ENCODE data around the gene SULT6B1.

Gene SULT6B1

DNA sequence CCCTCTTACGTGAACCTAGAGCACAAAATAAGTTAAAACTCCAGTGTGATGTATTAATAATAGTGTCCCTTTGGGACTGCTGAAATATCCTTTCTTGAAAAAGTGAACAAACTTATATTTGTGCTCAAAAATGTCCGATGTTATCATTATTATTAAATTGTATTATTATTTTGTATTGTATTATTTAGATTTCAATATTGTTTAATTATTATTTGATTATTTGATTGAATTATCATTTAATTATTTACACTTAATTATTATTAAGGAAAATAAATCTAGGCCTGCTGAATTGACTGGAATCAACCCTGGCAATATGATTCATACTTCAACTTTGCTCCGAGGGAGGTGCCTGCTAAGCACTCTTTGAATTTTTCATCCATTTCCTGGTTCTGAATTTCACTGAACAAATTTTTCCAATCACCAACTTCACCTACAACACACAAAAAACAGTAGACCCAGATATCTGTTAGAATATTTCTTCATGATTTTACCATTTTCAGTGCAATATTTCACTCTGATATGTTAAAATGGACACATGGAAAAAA lies 20.8 kb downstream of the SULT6B1 start:
- TF ChIP-seq, protein P1, sequence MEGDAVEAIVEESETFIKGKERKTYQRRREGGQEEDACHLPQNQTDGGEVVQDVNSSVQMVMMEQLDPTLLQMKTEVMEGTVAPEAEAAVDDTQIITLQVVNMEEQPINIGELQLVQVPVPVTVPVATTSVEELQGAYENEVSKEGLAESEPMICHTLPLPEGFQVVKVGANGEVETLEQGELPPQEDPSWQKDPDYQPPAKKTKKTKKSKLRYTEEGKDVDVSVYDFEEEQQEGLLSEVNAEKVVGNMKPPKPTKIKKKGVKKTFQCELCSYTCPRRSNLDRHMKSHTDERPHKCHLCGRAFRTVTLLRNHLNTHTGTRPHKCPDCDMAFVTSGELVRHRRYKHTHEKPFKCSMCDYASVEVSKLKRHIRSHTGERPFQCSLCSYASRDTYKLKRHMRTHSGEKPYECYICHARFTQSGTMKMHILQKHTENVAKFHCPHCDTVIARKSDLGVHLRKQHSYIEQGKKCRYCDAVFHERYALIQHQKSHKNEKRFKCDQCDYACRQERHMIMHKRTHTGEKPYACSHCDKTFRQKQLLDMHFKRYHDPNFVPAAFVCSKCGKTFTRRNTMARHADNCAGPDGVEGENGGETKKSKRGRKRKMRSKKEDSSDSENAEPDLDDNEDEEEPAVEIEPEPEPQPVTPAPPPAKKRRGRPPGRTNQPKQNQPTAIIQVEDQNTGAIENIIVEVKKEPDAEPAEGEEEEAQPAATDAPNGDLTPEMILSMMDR (IDR thresholded peaks at IDR 0.05; ENCODE audit: low read depth, low read length), result no peak
- DNase-seq (ENCODE audit: low read depth, low spot score), result no peak
- in situ Hi-C loops (cut with HindIII; ENCODE audit: low sequenced_read_pairs), result no loop called here
- no peak overlapping the region for H3K4me3 ChIP-seq (ENCODE audit: low read depth, low read length)

GRCh38 chr2:37164757-37165156 lies 23.7 kb downstream of the SULT6B1 start:
- H3K4me3 ChIP-seq (ENCODE audit: low read depth, low read length), result no peak overlapping the region
- in situ Hi-C loops (cut with HindIII; ENCODE audit: low sequenced_read_pairs), result no loop called here
- TF ChIP-seq, protein P1 (IDR thresholded peaks at IDR 0.05; ENCODE audit: low read depth, low read length), result no peak
- no peak for DNase-seq (ENCODE audit: low read depth, low spot score)

DNA sequence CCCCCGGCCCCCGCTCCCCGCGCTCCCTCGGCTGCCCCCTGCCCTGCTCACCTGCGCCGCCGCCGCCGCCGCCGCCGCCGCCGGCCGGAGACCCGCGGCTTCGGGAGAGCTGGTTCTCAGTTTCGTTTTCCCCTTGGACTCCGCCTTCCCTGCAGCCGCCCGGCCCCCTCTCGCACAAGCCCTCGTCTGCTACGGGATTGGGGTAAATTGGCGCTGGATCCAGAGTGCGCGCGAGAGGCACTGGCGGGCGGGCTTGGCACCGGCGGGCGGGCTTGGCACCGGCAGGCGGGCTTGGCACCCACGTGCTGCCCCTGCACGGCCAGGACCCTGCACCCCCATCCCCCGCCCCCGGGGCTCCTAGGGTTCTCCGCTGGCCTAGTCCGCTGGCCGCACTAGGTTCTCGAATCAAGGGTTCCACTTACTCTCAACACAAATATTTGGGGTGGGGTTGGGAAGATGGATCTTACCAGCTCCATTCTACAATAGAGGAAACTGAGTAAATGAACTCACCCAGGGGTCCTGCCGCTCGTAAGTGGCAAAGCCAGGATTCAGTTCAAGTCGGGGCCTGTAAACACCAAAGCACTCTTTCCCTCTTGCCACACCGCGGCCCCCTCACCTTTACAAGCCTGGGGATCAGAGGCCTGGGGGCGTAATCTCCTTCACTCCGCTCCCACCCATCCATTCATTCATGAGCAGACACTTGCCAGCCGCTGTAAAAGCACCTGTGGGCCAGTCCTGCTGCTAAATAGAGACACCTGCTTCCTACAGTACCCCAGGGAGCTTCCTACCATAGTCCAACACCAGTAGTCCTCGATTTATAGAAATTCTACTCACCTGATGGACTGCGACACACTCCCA lies 31.4 kb downstream of the SULT6B1 start, which contains the start of gene EIF2AK2:
Gene EIF2AK2, minus strand, starts transcription at position 124 of the 858 bp plus-strand sequence. CDS start 9,174 bp downstream, outside the sequence.
- peak; percentile 84 for DNase-seq (ENCODE audit: low read depth, low spot score)
- in situ Hi-C loops (cut with HindIII; ENCODE audit: low sequenced_read_pairs), result no loop called here
- peak within 1 kb of the TSS; percentile 77 for H3K4me3 ChIP-seq (ENCODE audit: low read depth, low read length)
- TF ChIP-seq, protein P1 (IDR thresholded peaks at IDR 0.05; ENCODE audit: low read depth, low read length), result no peak

DNA sequence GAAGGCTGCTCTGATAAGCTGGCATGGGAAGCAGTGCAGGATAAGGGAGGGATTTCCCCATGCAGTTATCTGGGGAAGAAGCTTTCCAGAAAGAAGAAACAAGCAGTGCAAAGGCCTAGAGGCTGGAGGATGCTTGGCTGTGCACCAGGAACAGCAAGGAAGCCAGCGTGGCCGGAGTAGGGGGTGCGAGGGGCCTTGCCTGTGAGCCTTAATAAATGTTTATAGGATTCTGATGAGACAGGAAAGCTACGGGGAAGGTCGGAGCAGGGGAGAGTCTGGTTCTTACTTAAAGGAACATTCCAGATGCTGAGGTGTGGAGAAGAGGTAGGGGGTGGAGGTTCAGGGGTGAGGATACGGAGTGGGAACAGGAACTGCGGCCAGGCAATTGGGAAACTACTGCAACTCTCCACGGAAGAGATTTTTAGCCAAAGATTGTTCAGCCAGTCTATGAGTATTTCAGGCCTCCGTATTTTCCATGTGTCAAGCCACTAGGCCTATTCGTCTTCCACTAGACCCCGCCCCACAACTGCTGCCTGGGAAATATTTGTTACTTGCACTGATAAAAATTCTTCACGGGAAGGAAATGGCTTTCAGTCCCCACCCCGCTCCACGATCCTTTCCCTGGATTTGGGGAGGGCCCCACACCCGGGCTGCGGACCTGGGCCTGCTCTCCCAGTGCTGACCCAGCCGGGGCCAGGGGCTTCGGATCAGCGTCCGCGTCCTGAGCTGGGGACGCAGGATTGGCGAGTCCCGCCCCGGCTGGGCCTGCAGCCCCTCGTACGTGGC lies 32.2 kb downstream of the SULT6B1 start:
- DNase-seq (ENCODE audit: low read depth, low spot score), result peak; percentile 62
- in situ Hi-C loops (cut with HindIII; ENCODE audit: low sequenced_read_pairs), result no loop called here
- TF ChIP-seq, protein P1 (IDR thresholded peaks at IDR 0.05; ENCODE audit: low read depth, low read length), result no peak
- H3K4me3 ChIP-seq (ENCODE audit: low read depth, low read length), result peak overlapping the region; percentile 77

DNA sequence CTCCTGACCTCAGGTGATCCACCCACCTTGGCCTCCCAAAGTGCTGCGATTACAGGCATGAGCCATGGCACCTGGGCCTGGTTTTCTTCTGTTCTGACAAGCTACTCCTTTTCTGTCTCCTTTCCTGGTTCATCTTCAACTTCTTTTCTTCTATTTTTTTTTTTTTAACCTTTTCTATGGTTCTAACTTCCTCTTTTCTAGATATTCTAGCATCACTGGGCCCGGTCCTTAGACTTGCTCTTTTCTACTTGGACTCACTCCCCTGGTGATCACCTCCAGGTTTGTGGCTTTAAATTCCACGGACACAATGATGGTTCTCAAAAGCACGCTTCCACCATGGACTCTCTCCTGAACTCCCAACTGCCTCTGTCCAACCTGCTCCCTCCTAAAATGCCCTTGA lies 33.7 kb downstream of the SULT6B1 start:
- in situ Hi-C loops (cut with HindIII; ENCODE audit: low sequenced_read_pairs), result no loop called here
- H3K4me3 ChIP-seq (ENCODE audit: low read depth, low read length), result no peak overlapping the region
- DNase-seq (ENCODE audit: low read depth, low spot score), result no peak
- TF ChIP-seq, protein P1 (IDR thresholded peaks at IDR 0.05; ENCODE audit: low read depth, low read length), result no peak

DNA sequence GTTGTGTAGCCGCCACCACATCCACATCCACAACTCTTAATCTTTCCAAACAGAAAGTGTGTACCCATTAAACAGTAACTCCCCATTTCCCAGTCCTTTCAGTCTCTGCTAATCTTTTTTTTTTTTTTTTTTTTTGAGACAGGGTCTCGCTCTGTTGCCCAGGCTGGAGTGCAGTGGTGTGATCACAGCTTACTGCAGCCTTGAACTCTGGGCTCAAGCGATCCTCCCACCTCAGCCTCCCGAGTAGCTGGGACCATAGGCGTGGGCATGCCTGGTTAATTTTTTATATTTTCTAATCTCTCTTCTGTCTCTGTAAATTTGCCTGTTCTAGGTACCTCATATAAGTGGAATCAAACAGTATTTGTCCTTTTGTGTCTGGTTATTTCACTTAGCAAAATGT lies 35.2 kb downstream of the SULT6B1 start:
- in situ Hi-C loops (cut with HindIII; ENCODE audit: low sequenced_read_pairs), result no loop called here
- TF ChIP-seq, protein P1 (IDR thresholded peaks at IDR 0.05; ENCODE audit: low read depth, low read length), result no peak
- no peak overlapping the region for H3K4me3 ChIP-seq (ENCODE audit: low read depth, low read length)
- DNase-seq (ENCODE audit: low read depth, low spot score), result no peak

Data from astrocyte of the spinal cord (primary cell).